Measurements from ENCODE around the gene CYB561A3. TPM values are rescaled to one million over a fixed set of nuclear protein-coding genes. Genes with fewer than 3 reads are reported as not detected.

CYB561A3 gene
- total RNA-seq, 1 experiment from 2014 or later, result 21.7 TPM

DNA sequence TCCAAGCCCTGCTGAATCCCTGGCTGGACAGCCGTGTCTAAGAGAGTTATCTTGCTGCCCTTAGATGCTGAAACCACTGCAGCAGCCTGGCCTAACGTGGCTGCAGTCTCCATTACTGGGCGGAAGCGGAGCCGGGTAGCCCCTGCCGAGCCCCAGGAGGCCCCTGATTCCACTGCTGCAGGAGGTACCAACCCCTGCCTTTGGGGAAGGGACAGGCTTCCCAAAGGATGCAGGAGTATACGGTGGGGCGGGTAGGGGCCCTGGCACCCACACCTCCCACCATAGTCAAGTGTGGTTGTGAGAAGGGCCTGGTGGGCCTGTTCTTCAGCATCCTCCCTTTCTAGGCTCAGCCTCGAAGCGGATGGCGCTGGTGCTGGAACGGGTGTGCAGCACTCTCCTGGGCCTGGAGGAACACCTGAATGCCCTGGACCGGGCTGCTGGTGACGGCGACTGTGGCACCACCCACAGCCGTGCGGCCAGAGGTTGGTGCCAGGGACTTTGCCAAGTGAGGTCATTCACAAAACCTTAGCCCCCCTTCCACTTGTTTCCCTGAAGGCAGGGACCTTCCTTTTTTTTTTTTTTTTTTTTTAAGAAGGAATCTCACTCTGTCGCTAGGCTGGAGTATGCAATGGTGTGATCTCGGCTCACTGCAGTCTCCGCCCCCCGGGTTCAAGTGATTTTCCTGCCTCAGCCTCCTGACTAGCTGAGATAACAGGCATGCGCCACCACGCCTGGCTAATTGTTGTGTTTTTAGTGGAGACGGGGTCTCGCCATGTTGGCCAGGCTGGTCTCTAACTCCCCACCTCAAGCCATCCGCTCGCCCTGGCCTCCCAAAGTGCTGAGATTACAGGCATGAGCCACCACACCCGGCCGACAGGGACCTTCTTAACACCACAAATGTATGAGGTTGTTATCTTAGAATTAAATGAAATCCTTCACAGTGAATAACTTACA lies 17.6 kb downstream of the CYB561A3 start:
- WGBS (ENCODE audit: extremely low coverage, insufficient read length, low lambda C conversion rate), result no CpG with 5 or more reads among the region's 29 CpGs

More for the DNA sequence above, 17.6 kb downstream of the CYB561A3 start:
- Histone ChIP-seq H3K9me3 (ENCODE audit: control insufficient read depth, low read depth, low read length) (no peaks in the 10 kb centered on the region), H2BK120ac (ENCODE audit: low read depth, low read length, poor library complexity, severe bottlenecking) (no peak overlapping the region), H3K4ac (ENCODE audit: low read depth, low read length) (no peak overlapping the region), H3K23me2 (ENCODE audit: insufficient read length, low read depth, low read length, poor library complexity, severe bottlenecking) (no peaks in the 10 kb centered on the region), H4K91ac (ENCODE audit: insufficient read length, low read depth, low read length) (no peak overlapping the region), H3T11ph (ENCODE audit: low read length) (no peak overlapping the region), H4K5ac (ENCODE audit: insufficient read length, low read depth, low read length) (no peak overlapping the region), H4K8ac (replicated peaks; ENCODE audit: insufficient read length, low read depth, low read length) (no peak overlapping the region), H3K4me2 (ENCODE audit: insufficient read depth, insufficient read length, low read length) (no peak overlapping the region), H3K79me2 (ENCODE audit: insufficient read depth, low read length) (no peaks in the 10 kb centered on the region), H3K23ac (ENCODE audit: insufficient read length, low read depth, low read length) (no peak overlapping the region), H3K27ac (ENCODE audit: insufficient read length, low read depth, low read length) (no peak overlapping the region), H2BK20ac (ENCODE audit: low read depth, low read length, poor library complexity, severe bottlenecking) (no peak overlapping the region), H3K9ac (ENCODE audit: extremely low read depth, insufficient read length, low read length) (no peak overlapping the region), H3K27me3 (ENCODE audit: insufficient read depth, low read length) (no peaks in the 10 kb centered on the region), H3K56ac (ENCODE audit: insufficient read length, low read depth, low read length) (no peak overlapping the region), H2BK15ac (ENCODE audit: low read depth, low read length) (no peak overlapping the region), H3K4me1 (ENCODE audit: insufficient read depth, low read length) (no peaks in the 10 kb centered on the region), H2BK5ac (ENCODE audit: insufficient read length, low read length) (no peak overlapping the region), H3K79me1 (ENCODE audit: insufficient read depth, low read depth, low read length, poor library complexity, severe bottlenecking) (no peaks in the 10 kb centered on the region), H4K20me1 (ENCODE audit: control insufficient read depth, insufficient read depth, insufficient read length) (no peaks in the 10 kb centered on the region), H3K14ac (ENCODE audit: insufficient read depth, low read length) (no peak overlapping the region), H2BK12ac (ENCODE audit: insufficient read length, low read depth, low read length) (no peak overlapping the region), H3K18ac (ENCODE audit: insufficient read length, low read depth, low read length) (no peak overlapping the region), H2AFZ (ENCODE audit: low read length) (no peak overlapping the region), H2AK5ac (ENCODE audit: insufficient read length, low read length) (no peak overlapping the region)
- no peaks in the 10 kb centered on the region for H3K4me1 Mint-ChIP-seq
- H3K4me3 Mint-ChIP-seq, result no peak overlapping the region
- no peak for DNase-seq
- no peak overlapping the region for H3K27ac Mint-ChIP-seq
- no peaks in the 10 kb centered on the region for H3K27me3 Mint-ChIP-seq (ENCODE audit: low read depth)
- TF ChIP-seq CTCF (conservative IDR thresholded peaks at IDR 0.05), result no peak
- peaks cover 5 to 42% (median 38%) of the 10 kb centered on the region in 3 experiments for H3K36me3 Mint-ChIP-seq (ENCODE audit: insufficient read depth in 1 of 3, low read depth in 3 of 3)
- H3K9me3 Mint-ChIP-seq, result no peaks in the 10 kb centered on the region
